IMR-90 (cell line): ENCODE results near the gene SLC24A3.

Source experiments
- CEBPB ChIP-seq: IDR thresholded peaks from 2 replicates; pipeline ENCODE4 v1.6.1; 2012; ENCODE audit warnings: low read depth, low read length, improper control_type of control experiment
- FOS ChIP-seq: fragments of 150-350 bp; IDR thresholded peaks from 2 replicates; pipeline ENCODE4 v1.6.1; 2016; ENCODE audit warnings: low read depth, low read length
- MAFK ChIP-seq: IDR thresholded peaks from 2 replicates; pipeline ENCODE4 v1.6.1; 2012; ENCODE audit warnings: low read depth, low read length, improper control_type of control experiment
- MAZ ChIP-seq: IDR thresholded peaks from 2 replicates; pipeline ENCODE4 v1.6.1; 2012; ENCODE audit warnings: low read depth, mild to moderate bottlenecking, low read length, improper control_type of control experiment, moderate library complexity, borderline replicate concordance
- MXI1 ChIP-seq: IDR thresholded peaks from 2 replicates; pipeline ENCODE4 v1.6.1; 2012; ENCODE audit warnings: low read depth, mild to moderate bottlenecking, low read length, moderate library complexity, borderline replicate concordance
- POLR2A ChIP-seq: IDR thresholded peaks from 2 replicates; pipeline ENCODE4 v1.6.1; 2012; ENCODE audit warnings: mild to moderate bottlenecking, low read depth, low read length
- RAD21 ChIP-seq: IDR thresholded peaks from 2 replicates; pipeline ENCODE4 v1.6.1; 2012; ENCODE audit warnings: low read length, improper control_type of control experiment
- RCOR1 ChIP-seq: IDR thresholded peaks from 2 replicates; pipeline ENCODE4 v1.6.1; 2012; ENCODE audit warnings: mild to moderate bottlenecking, low read length, improper control_type of control experiment; ENCODE audit not compliant: insufficient replicate concordance
- RFX5 ChIP-seq: IDR thresholded peaks from 2 replicates; pipeline ENCODE4 v1.8.0; 2012; ENCODE audit warnings: low read depth, mild to moderate bottlenecking, low read length, moderate library complexity
- SMC3 ChIP-seq: fragments of 150-350 bp; IDR thresholded peaks from 2 replicates; pipeline ENCODE4 v1.6.1; 2016; ENCODE audit warnings: low read depth, mild to moderate bottlenecking, antibody characterized with exemption, low read length, moderate library complexity
- TF ChIP-seq, protein P1 (sequence below): conservative IDR thresholded peaks from 2 replicates; pipeline ENCODE4 v1.5.1; 2012; ENCODE audit warnings: mild to moderate bottlenecking, low read depth, low read length, improper control_type of control experiment
- TF ChIP-seq, protein P2 (sequence below): fragments of 150-350 bp; IDR thresholded peaks from 2 replicates; pipeline ENCODE4 v1.6.1; 2017; ENCODE audit warnings: mild to moderate bottlenecking, antibody characterized with exemption, low read length, low read depth
- TF ChIP-seq, protein P3 (sequence below): fragments of 150-350 bp; IDR thresholded peaks from 2 replicates; pipeline ENCODE4 v1.6.1; 2016; ENCODE audit warnings: low read depth, mild to moderate bottlenecking, low read length, moderate library complexity, borderline replicate concordance

GRCh38 chr20:19254956-19255355 is 42.5 kb downstream of the SLC24A3 start:
- TF ChIP-seq CEBPB (no peak), MXI1 (no peak), POLR2A (no peak), SMC3 (no peak), MAZ (no peak), RFX5 (no peak), MAFK (no peak), RCOR1 (no peak), RAD21 (no peak), FOS (no peak)
- TF ChIP-seq, protein P1, sequence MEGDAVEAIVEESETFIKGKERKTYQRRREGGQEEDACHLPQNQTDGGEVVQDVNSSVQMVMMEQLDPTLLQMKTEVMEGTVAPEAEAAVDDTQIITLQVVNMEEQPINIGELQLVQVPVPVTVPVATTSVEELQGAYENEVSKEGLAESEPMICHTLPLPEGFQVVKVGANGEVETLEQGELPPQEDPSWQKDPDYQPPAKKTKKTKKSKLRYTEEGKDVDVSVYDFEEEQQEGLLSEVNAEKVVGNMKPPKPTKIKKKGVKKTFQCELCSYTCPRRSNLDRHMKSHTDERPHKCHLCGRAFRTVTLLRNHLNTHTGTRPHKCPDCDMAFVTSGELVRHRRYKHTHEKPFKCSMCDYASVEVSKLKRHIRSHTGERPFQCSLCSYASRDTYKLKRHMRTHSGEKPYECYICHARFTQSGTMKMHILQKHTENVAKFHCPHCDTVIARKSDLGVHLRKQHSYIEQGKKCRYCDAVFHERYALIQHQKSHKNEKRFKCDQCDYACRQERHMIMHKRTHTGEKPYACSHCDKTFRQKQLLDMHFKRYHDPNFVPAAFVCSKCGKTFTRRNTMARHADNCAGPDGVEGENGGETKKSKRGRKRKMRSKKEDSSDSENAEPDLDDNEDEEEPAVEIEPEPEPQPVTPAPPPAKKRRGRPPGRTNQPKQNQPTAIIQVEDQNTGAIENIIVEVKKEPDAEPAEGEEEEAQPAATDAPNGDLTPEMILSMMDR = no peak
- TF ChIP-seq, protein P2, sequence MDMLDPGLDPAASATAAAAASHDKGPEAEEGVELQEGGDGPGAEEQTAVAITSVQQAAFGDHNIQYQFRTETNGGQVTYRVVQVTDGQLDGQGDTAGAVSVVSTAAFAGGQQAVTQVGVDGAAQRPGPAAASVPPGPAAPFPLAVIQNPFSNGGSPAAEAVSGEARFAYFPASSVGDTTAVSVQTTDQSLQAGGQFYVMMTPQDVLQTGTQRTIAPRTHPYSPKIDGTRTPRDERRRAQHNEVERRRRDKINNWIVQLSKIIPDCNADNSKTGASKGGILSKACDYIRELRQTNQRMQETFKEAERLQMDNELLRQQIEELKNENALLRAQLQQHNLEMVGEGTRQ = no peak
- TF ChIP-seq, protein P3, sequence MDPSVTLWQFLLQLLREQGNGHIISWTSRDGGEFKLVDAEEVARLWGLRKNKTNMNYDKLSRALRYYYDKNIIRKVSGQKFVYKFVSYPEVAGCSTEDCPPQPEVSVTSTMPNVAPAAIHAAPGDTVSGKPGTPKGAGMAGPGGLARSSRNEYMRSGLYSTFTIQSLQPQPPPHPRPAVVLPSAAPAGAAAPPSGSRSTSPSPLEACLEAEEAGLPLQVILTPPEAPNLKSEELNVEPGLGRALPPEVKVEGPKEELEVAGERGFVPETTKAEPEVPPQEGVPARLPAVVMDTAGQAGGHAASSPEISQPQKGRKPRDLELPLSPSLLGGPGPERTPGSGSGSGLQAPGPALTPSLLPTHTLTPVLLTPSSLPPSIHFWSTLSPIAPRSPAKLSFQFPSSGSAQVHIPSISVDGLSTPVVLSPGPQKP = no peak
